NCI-H774 (cell line): ENCODE measurements around the gene KDELR3.

Experiments used
- DNase-seq: peaks from one replicate; lab custom pipeline; 2025; lab: John Stamatoyannopoulos, UW

KDELR3 gene

GRCh38 chr22:38484244-38484643, 16.3 kb downstream of the KDELR3 start:
- no peak for DNase-seq

GRCh38 chr22:38485783-38486182, 17.9 kb downstream of the KDELR3 start:
- DNase-seq = no peak

DNA sequence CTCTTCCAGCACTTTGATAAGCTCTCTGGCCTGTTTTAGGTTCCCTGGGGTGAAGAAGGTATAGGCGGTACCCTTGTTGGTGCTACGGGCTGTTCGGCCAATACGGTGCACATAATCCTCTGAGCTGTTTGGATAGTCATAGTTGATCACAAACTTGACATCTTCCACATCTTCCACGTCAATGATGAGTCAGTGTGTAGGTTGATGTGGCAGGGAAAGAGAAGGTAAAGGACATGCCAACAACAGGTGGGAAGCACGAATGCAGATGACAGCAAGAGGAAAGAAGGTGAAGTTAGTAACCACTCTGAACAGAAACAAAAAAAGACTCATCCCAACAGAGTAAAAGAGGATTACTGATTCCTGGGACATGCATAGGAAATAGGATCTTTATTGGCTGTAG, 20.1 kb downstream of the KDELR3 start:
- no peak for DNase-seq

DNA sequence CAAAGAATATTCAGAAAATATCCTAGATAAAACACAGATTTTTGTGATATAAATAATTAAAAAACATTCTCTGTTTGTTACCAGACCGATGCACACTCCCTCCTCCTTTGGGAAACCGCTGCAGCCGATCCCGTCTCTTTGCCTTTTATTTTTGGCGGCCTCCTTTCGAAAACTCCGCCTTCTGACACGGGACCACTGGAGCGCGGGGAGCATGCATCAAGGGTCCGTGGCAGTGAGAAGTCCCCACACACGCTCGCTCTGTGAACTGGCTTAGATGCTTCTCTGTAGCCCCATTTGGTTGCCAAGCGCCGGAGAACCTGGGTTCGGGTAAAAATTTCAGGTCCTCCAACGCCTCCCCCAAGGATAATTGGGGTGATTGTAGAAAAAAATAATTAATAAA, 21.2 kb downstream of the KDELR3 start:
- DNase-seq = no peak

- no peak for DNase-seq
Observed at GRCh38 chr22:38489561-38490145, 21.8 kb downstream of the KDELR3 start.

DNA sequence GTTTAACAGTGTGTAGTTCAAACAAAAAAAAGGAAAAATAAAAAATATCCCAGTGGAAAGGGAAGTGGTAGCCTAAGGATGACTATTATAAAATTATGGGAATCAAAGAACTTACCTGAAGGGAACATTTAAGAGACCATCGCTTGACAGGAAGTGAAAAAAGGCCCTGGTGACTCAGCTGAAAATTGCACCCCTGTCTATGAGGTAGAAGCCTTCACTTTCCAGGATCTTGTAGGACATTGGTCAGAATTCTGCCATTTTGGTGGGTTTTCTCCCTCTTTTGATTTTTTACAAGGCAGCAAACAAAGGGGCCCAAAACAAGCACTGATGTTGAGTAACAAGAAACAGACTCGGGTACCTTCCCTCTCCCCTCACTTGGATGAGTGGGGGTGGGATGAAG, 22.6 kb downstream of the KDELR3 start:
- DNase-seq = no peak

DNA sequence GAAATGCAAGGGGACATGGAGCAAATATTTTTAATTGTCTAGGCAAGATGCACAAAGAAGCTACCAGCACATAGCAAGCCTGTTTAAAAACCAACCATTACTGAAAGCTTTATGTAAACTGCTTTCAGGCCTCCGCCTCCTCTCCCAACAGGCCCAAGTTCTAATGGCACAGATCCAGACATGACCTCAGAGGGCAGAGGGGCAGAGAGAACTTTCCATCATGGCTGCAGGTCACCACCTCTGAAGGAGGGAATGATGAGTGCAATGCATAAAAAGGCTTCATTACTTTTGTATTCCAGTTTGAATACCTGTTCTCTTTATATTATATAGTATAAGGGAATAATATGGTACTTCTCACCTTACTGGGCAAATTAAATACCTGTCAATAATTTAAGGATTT, 23.0 kb downstream of the KDELR3 start:
- no peak for DNase-seq

- DNase-seq = no peak
Observed at GRCh38 chr22:38491707-38492348, 23.9 kb downstream of the KDELR3 start.

GRCh38 chr22:38494498-38494897, 26.6 kb downstream of the KDELR3 start:
- DNase-seq = no peak

GRCh38 chr22:38494939-38495338, 27.0 kb downstream of the KDELR3 start:
- DNase-seq = no peak

DNA sequence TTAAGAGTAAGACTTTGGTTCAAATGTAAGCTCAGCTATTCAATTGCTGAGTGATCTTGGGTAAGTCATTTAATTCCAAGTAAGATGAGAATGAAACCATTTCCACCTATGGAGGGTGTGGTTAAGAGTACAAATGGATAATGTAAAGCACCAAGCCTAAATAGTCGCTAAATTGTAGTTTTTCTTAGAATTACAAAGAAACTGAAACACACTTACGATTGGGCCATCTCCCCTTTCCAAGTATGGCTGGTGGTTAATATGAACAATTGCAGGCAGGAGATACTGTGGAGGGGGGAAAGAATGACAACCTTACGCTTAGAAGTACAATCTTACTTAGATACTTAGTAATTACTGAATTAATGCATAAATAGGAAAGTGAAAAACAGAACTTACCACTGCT, 30.0 kb downstream of the KDELR3 start:
- DNase-seq = no peak

- no peak for DNase-seq
Observed at GRCh38 chr22:38501797-38502672, 34.1 kb downstream of the KDELR3 start.

DNA sequence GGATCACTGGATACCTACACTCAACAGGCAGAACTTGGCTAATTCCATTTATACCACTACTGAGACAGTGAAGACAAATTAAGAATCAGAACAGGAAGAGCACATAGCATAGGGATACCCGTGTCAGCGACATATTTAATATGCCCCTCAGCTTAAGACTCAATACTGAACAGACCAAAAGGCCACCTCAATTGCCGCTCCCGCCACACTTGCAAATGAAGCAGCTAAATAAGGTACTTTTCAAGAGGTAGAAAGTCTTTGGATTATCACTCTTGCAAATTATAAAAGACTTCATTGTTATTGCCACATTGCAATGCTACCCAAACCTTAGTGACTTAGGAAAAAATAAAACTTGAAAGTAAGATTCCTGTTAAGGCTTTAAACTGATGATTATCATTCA, 35.1 kb downstream of the KDELR3 start:
- DNase-seq = no peak

DNA sequence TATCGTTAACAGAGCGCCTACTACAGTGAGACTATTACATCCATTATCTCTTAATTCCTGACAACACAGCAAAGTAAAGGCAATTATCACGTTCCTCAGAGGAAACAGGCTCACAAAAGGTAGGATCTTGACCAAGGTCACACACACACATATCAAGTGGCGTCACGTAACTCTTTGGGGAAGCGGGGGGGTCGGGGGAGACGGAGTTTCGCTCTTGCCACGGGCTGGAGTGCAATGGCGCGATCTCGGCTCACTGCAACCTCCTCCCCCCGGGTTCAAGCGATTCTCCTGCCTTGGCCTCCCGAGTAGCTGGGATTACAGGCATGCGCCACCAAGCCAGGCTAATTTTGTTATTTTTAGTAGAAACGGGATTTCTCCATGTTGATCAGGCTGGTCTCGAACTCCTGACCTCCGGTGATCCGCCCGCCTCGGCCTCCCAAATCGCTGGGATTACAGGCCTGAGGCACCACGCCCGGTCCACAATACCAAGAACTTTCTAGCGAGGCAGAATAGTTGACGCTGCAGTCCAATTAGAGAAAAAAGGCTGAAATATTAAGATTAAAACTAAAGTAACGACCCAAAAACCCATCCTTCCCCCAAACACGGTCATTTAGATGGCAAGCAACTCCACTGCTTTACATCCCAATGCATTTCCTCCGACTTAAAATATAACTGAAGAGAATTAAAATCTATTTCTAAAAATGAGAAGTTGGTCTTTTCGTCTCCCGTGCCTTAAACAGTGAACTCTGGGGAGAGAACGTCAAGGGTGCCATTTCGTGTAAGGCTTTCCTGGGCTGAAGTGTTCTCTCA, 37.0 kb downstream of the KDELR3 start:
- DNase-seq = no peak

GRCh38 chr22:38505541-38506117, 37.7 kb downstream of the KDELR3 start:
- peak; percentile 27 for DNase-seq

DNA sequence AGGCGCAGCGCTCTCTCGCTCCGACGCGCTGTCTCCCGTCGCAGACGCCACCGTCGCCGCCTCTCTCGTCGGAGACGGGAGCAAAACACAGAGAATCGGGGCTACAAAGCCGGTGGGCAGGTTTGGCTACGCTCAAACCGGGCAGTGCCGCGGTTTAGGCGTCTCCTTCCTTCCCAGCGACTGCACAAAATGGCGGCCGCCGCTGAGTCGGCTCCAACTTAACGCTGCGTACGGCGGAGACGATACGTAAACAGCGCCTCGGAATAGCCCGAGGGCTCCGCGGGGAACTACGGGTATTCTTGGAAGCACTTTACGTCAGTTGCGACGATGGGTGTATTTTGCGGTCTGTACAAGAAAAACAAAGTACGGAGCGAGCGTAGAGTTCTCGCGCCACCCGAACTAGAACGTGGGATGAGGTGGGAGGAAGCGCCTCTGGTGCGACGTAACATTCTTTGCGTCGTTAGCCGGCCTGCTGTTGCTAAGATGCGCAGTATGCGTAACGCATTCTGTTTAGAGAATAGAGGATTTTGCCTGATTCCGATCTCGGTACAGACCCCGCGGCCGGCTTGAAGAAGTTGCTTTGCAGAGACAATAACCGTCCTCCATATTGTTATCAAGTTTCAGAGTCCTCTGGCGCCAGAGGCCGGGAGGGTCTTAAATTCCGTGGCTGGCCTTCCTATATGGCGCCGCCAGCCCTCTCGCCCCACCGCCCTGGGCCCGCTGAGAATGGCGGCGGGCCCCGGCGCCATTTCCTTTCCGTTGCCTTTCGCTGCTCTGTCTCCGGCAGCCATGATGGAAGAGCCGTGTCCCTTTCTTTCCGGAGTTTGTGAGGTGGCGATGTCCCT, 38.4 kb downstream of the KDELR3 start, which contains the start of gene DDX17:
Gene DDX17 (minus strand): TSS at position 194 of the 845 bp plus-strand sequence.
- DNase-seq = peak; percentile 78

DNA sequence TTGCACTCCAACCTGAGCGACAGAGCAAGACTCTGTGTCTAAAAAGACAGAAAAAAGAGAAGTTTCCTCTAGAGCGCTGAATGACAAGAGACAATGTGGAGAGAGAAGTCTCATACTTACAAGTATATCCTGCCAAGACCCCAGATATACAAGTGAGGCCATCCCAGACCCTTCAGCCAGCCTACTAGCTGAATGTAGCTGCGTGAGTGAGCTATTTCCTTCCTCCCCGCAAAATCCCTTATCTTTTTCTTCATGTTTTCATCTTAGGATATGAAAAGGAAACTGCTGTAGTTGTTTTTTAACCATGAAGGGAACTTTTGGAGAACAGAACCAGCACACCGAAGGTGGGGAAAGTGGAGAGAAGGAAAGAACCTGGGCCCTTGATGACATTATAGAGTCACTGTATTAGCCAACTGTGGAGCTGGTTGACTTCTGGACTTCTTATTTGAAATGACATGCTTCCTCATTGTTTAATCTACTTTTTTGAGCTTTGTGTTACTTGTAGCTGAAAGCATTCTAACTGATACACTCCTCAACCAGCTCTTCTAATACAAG, 42.6 kb downstream of the KDELR3 start:
- no peak for DNase-seq

GRCh38 chr22:38513063-38513462, 45.2 kb downstream of the KDELR3 start:
- DNase-seq = no peak

DNA sequence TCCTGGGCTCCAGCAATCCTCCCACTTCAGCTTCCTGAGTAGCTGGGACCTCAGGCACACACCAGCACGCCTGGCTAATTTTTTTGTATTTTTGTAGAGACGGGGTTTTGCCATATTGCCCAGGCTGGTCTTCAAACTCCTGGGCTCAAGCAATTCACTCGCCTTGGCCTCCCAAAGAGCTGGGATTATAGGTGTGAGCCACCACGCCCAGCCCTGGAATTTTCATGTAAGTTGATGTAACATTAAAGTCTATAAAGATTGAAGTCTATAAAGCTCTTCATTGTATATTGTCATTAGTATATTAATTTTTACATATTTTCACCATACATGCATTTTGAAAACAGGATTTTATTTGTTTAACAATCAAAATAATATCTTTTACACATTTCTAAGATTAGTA, 50.7 kb downstream of the KDELR3 start:
- DNase-seq = no peak

DNA sequence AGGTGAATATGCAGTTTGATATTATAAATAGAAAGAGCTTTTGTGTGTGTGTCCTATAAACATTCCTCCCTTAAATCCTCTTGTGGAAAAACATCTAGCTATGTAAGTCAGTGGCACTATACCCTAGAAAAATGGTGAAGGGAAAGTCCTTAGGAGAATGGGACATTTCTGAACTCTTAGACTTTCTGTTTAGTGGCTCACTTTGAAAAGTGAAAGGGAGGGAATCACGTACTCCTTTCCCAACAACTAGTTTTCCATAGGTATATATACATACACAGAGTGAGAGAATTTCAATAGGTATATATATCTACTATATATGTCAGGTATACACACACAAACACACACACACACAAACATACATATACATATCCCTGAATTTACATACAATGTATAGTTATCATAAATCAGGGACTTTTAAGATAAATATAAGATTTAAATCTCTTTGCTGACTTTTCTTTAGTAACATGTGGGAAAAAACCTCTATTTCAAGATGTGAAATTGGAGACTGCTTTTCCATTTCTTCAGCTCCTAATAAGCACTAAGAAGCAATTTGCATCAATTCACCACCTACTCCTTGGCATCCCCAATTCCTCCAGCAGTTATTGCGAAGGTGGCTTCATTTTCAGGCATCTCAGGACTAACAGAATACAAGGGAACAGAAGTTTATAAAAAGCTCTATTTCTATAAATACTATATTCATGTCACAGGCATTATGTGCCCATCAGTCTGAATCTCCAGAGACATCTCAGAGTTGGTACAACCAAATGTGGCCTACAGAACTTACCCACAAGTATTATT, 51.8 kb downstream of the KDELR3 start:
- DNase-seq = no peak
